ENCODE measurements around the gene PADI1.

DNA sequence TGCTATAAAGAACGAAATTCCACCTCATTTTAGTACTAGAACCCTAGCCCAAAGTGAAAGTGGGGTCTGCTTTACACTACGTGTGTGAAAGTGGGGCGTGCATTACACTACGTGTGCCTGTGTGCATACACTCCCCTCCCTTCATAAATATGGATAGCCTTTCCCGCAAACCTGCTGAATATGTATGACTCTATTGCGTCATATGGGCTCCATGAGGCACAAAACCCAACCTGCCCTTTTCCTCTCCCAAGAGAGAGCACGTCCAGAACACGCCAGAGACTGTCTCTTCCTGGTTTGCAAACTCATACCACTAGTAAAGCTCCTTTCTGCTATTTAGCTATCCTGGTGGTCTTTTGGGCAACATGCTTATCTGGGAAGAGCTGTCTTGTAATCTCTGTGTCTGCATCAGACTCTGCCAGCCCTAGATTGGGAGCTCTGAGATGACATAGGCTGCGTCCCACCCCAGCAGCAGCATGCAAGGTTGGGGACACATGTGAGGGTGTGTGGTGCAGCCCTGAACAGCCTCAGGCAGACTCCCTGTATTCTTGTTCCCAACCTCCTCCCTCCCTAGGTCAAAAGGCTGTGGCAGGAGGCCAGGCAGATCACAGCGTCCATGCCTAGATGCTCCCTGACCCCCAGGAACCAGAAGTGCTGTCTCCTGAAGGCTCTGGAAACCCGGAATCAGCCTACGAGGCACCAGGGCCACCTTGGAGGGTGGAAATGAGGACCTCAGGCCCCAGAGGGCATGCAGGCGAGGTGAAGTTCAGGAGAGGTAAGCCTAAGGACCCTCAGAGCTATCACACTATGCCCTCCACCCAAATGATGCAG is 12.3 kb upstream of the PADI1 start:
- TF ChIP-seq, protein P1, sequence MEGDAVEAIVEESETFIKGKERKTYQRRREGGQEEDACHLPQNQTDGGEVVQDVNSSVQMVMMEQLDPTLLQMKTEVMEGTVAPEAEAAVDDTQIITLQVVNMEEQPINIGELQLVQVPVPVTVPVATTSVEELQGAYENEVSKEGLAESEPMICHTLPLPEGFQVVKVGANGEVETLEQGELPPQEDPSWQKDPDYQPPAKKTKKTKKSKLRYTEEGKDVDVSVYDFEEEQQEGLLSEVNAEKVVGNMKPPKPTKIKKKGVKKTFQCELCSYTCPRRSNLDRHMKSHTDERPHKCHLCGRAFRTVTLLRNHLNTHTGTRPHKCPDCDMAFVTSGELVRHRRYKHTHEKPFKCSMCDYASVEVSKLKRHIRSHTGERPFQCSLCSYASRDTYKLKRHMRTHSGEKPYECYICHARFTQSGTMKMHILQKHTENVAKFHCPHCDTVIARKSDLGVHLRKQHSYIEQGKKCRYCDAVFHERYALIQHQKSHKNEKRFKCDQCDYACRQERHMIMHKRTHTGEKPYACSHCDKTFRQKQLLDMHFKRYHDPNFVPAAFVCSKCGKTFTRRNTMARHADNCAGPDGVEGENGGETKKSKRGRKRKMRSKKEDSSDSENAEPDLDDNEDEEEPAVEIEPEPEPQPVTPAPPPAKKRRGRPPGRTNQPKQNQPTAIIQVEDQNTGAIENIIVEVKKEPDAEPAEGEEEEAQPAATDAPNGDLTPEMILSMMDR (IDR thresholded peaks at IDR 0.05): no peak
- TF ChIP-seq POLR2A (IDR thresholded peaks at IDR 0.05): no peak

Measured in testis (tissue), 2 donors.